Right lobe of liver (tissue), 6 donors: Measurements from ENCODE around the gene SYNE1. TPM values are rescaled to one million over a fixed set of nuclear protein-coding genes. Genes with fewer than 3 reads are reported as not detected.

Source experiments
- ATAC-seq, 4 donors: fragments of 200-7000 bp; cut with Tn5 transposase; one replicate each; pipeline ENCODE4 v1.9.1; 2020; ENCODE audit warnings: mild to moderate bottlenecking in 4 of 4, moderate library complexity in 4 of 4
- DNase-seq, 3 donors: peaks; one replicate each; pipeline ENCODE4 v3.0.0-alpha.2; 2020
- H3K27ac ChIP-seq, 3 donors: fragments of 200-600 bp; one replicate each; pipeline ENCODE4 v1.8.0; 2022
- H3K27me3 ChIP-seq, 2 donors: fragments of 200-600 bp; one replicate each; pipeline ENCODE4 v1.8.0; 2022
- H3K36me3 ChIP-seq, 4 donors: fragments of 200-600 bp; sonication (generic) in 1 of 4; one replicate each; pipeline versions ENCODE4 v1.5.1 to v1.8.0; 2017 to 2022; ENCODE audit warnings: control low read depth in 1 of 4
- H3K4me1 ChIP-seq, 4 donors: fragments of 200-600 bp; sonication (generic) in 1 of 4; one replicate each; pipeline versions ENCODE4 v1.5.1 to v1.8.0; 2017 to 2022; ENCODE audit warnings: control low read depth in 1 of 4
- H3K4me3 ChIP-seq, 3 donors: fragments of 200-600 bp; one replicate each; pipeline ENCODE4 v1.8.0; 2022
- H3K9me3 ChIP-seq, 4 donors: fragments of 200-600 bp; sonication (generic) in 1 of 4; one replicate each; pipeline versions ENCODE4 v1.5.1 to v1.8.0; 2017 to 2022; ENCODE audit warnings: control low read depth in 1 of 4
- POLR2A ChIP-seq: fragments of 450-650 bp; IDR thresholded peaks from one replicate; pipeline ENCODE4 v1.6.1; 2017; ENCODE audit warnings: antibody characterized with exemption, mild to moderate bottlenecking
- WGBS: methylation state at CpG from one replicate; pipeline ENCODE4 v1.1.6; 2018; ENCODE audit warnings: low coverage, low lambda C conversion rate; ENCODE audit not compliant: insufficient coverage; ENCODE audit errors: missing lambda C conversion rate; 5-methylcytosine and 5-hydroxymethylcytosine counted together
- intact Hi-C, 2 donors: fragments of 100-400 bp; cut with DNase I; formaldehyde crosslinking; loops; one replicate each; pipeline versions ENCODE4 v1.11.2 to v1.14.1; 2022
- total RNA-seq, 6 experiments: library from RNA; depleted of rRNA in 2 of 6; stranded (reverse); fragments of >200 nt in 2 of 6; fragmentation: NEBNext Ultra II Directional in 3 of 6; extraction: Animal tissue kit (Norgen Biotek cat#: 25700) in 3 of 6; gene quantifications; one replicate each; pipeline versions ENCODE4 v1.1.0 to v1.2.4, GENCODE V29; 2016 to 2023
- TF ChIP-seq, protein P1 (sequence below), 4 donors: fragments of 200-600 bp in 3 of 4; fragments of 450-650 bp in 1 of 4; IDR thresholded peaks; one replicate each; pipeline versions ENCODE4 v1.5.1 to v1.8.0; 2016 to 2022; ENCODE audit warnings: antibody characterized with exemption in 4 of 4, mild to moderate bottlenecking in 2 of 4
- donor health status: DM: no; HTN: yes; CAD: no.
- donor health status: DM: no; HTN: no; CAD: no.
- donor health status: DM: no; HTN: no; CAD: no.
- donor health status: DM: no; HTN: yes; CAD: no.
- donor health status: DM: no; HTN: yes; CAD: no.

Gene SYNE1
- total RNA-seq, 6 experiments from 2014 or later = 22.8 to 43.2 (median 25.0) TPM

DNA sequence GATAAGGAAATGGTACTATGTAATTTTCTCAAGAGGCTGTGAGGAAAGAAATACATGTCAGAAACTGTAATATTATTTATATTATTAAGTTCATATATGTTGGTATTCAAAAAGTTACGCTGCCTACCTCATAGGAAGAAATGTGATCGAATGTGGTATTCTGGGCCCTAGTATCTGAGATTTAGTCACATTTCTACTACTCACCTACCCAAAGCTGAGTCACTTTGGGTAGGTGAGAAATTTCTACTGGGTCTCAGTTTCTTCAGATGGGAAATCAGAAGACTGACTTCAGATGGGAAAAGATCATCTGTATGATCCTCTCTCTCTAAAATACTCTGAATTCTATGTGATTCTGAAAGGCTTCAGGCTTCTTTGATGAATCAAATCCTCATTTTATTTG lies 411.0 kb downstream of the SYNE1 start:
- WGBS = 91% methylated on average over 2 of the region's 2 CpGs
- intact Hi-C loops = no loop called here
- Histone ChIP-seq H3K27ac (no peak overlapping the region), H3K36me3 (peaks cover 0 to 48% (median 34%) of the 10 kb centered on the region in 4 donors), H3K4me3 (no peak overlapping the region), H3K27me3 (no peaks in the 10 kb centered on the region), H3K4me1 (no peaks in the 10 kb centered on the region), H3K9me3 (peaks cover 0 to 8% (median 0%) of the 10 kb centered on the region in 4 donors)
- ATAC-seq (no peak), DNase-seq (no peak)
- TF ChIP-seq, protein P1, sequence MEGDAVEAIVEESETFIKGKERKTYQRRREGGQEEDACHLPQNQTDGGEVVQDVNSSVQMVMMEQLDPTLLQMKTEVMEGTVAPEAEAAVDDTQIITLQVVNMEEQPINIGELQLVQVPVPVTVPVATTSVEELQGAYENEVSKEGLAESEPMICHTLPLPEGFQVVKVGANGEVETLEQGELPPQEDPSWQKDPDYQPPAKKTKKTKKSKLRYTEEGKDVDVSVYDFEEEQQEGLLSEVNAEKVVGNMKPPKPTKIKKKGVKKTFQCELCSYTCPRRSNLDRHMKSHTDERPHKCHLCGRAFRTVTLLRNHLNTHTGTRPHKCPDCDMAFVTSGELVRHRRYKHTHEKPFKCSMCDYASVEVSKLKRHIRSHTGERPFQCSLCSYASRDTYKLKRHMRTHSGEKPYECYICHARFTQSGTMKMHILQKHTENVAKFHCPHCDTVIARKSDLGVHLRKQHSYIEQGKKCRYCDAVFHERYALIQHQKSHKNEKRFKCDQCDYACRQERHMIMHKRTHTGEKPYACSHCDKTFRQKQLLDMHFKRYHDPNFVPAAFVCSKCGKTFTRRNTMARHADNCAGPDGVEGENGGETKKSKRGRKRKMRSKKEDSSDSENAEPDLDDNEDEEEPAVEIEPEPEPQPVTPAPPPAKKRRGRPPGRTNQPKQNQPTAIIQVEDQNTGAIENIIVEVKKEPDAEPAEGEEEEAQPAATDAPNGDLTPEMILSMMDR (IDR thresholded peaks at IDR 0.05) = no peak
- TF ChIP-seq POLR2A = no peak

- H3K27me3 ChIP-seq = no peaks in the 10 kb centered on the region
- H3K36me3 ChIP-seq = peaks cover under 1 to 48% (median 36%) of the 10 kb centered on the region in 4 donors
- ATAC-seq = no peak
- DNase-seq = no peak
- H3K4me3 ChIP-seq = no peak overlapping the region
- intact Hi-C loops = no loop called here
- peaks cover 0 to 8% (median 0%) of the 10 kb centered on the region in 4 donors for H3K9me3 ChIP-seq
- TF ChIP-seq, protein P1 (IDR thresholded peaks at IDR 0.05) = no peak
- no peak for TF ChIP-seq POLR2A
- no peak overlapping the region for H3K27ac ChIP-seq
- 81% methylated on average over 6 of the region's 7 CpGs for WGBS
- no peaks in the 10 kb centered on the region for H3K4me1 ChIP-seq
These were observed 411.8 kb downstream of the SYNE1 start for GRCh38 chr6:152225241-152225934.

- H3K27ac ChIP-seq = no peak overlapping the region
- intact Hi-C loops = no loop called here
- 79% methylated on average over 2 of the region's 3 CpGs for WGBS
- H3K4me3 ChIP-seq = no peak overlapping the region
- no peaks in the 10 kb centered on the region for H3K4me1 ChIP-seq
- peaks cover 0 to 8% (median 0%) of the 10 kb centered on the region in 4 donors for H3K9me3 ChIP-seq
- ATAC-seq = no peak
- DNase-seq = no peak
- TF ChIP-seq, protein P1 (IDR thresholded peaks at IDR 0.05) = no peak
- no peak for TF ChIP-seq POLR2A
- peaks cover 7 to 52% (median 38%) of the 10 kb centered on the region in 4 donors for H3K36me3 ChIP-seq
- no peaks in the 10 kb centered on the region for H3K27me3 ChIP-seq
These were observed 413.5 kb downstream of the SYNE1 start for GRCh38 chr6:152223636-152224035.

- Histone ChIP-seq H3K27me3 (no peaks in the 10 kb centered on the region), H3K4me1 (no peaks in the 10 kb centered on the region), H3K4me3 (no peak overlapping the region), H3K9me3 (peaks cover 0 to 8% (median 0%) of the 10 kb centered on the region in 4 donors), H3K27ac (no peak overlapping the region), H3K36me3 (peaks cover 7 to 66% (median 38%) of the 10 kb centered on the region in 4 donors)
- ATAC-seq = no peak
- no peak for DNase-seq
- intact Hi-C loops = no loop called here
- 94% methylated on average over 4 of the region's 4 CpGs for WGBS
- no peak for TF ChIP-seq POLR2A
- TF ChIP-seq, protein P1 (IDR thresholded peaks at IDR 0.05) = no peak
These were observed 415.1 kb downstream of the SYNE1 start for GRCh38 chr6:152221806-152222628.
